ENCODE measurements around the gene ABCF3. TPM values are rescaled to one million over a fixed set of nuclear protein-coding genes. Genes with fewer than 3 reads are reported as not detected.

ABCF3 gene
- total and polyA plus RNA-seq, 2 donors (not counting 3 experiments of a cell fraction or from before 2014, with no cell fraction given): 68.8 to 73.4 TPM

DNA sequence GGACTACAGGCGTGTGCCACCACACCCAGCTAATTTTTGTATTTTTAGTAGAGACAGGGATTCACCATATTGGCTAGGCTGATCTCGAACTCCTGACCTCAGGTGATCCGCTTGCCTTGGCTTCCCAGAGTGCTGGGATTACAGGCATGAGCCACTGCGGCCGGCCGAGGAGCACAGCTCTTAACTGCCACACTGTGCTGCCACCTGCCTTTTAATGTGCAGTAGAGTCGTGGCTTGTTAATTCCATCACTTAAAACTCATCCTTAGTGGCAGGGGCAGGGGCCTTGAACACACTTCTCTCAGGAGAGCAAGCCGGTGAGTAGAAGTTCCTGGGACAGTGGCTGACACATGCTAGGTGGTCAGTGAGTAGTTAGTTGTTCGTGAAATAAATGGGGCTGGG, 12.5 kb downstream of the ABCF3 start:
- BruUV-seq (replicated peaks): no TSS peak
- no peaks in the 10 kb centered on the region for H3K4me1 ChIP-seq (ENCODE audit: control insufficient read depth, extremely low read depth, insufficient read depth, low read length)
- H3K9ac ChIP-seq (replicated peaks; ENCODE audit: extremely low read depth, insufficient read depth, low read length): no peak overlapping the region
- no peaks in the 10 kb centered on the region for H3K9me1 ChIP-seq (replicated peaks; ENCODE audit: control insufficient read depth, extremely low read depth, insufficient read depth, low read length)
- H4K20me1 ChIP-seq (replicated peaks; ENCODE audit: control insufficient read depth, extremely low read depth, insufficient read depth, low read length): no peaks in the 10 kb centered on the region
- H3K27ac ChIP-seq (ENCODE audit: insufficient read depth, low read depth, low read length): no peak overlapping the region
- peaks cover 0 to 3% of the 10 kb centered on the region in 2 experiments for H3K27me3 ChIP-seq (ENCODE audit: control insufficient read depth in 2 of 2, insufficient read depth in 2 of 2, low read length in 2 of 2)
- H3K4me3 ChIP-seq (replicated peaks in 1 of 3; ENCODE audit: insufficient read depth in 1 of 3, low read depth in 1 of 3, low read length in 3 of 3): no peak overlapping the region
- TF ChIP-seq MYC (IDR thresholded peaks at IDR 0.05; ENCODE audit: low read depth, low read length) (no peak), POLR2A (IDR thresholded peaks at IDR 0.05; ENCODE audit: low read depth, low read length) (no peak), FOS (IDR thresholded peaks at IDR 0.05; ENCODE audit: borderline replicate concordance, insufficient read depth, low read length) (no peak), JUN (IDR thresholded peaks at IDR 0.05; ENCODE audit: borderline replicate concordance, insufficient read depth, insufficient read length, low read depth) (no peak), EZH2 (IDR thresholded peaks at IDR 0.05; ENCODE audit: borderline replicate concordance, low read depth, low read length, severe bottlenecking) (no peak), GATA2 (IDR thresholded peaks at IDR 0.05; ENCODE audit: insufficient read depth, insufficient read length, low read depth, low read length) (no peak), POLR2AphosphoS5 (IDR thresholded peaks at IDR 0.05; ENCODE audit: insufficient read depth, low read depth, low read length) (no peak)
- TF ChIP-seq, protein P1, sequence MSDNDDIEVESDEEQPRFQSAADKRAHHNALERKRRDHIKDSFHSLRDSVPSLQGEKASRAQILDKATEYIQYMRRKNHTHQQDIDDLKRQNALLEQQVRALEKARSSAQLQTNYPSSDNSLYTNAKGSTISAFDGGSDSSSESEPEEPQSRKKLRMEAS (IDR thresholded peaks at IDR 0.05; ENCODE audit: insufficient read depth, insufficient read length): no peak
- TF ChIP-seq, protein P2, sequence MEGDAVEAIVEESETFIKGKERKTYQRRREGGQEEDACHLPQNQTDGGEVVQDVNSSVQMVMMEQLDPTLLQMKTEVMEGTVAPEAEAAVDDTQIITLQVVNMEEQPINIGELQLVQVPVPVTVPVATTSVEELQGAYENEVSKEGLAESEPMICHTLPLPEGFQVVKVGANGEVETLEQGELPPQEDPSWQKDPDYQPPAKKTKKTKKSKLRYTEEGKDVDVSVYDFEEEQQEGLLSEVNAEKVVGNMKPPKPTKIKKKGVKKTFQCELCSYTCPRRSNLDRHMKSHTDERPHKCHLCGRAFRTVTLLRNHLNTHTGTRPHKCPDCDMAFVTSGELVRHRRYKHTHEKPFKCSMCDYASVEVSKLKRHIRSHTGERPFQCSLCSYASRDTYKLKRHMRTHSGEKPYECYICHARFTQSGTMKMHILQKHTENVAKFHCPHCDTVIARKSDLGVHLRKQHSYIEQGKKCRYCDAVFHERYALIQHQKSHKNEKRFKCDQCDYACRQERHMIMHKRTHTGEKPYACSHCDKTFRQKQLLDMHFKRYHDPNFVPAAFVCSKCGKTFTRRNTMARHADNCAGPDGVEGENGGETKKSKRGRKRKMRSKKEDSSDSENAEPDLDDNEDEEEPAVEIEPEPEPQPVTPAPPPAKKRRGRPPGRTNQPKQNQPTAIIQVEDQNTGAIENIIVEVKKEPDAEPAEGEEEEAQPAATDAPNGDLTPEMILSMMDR (IDR thresholded peaks at IDR 0.05; ENCODE audit: extremely low read depth in 1 of 2, insufficient read depth in 1 of 2, low read depth in 1 of 2, low read length in 2 of 2): no peak
- no peak overlapping the region for H3K4me2 ChIP-seq (ENCODE audit: insufficient read depth, low read length)
- POLR2A ChIA-PET: no interaction called here
- CTCF ChIA-PET: no interaction called here
- no peak overlapping the region for H2AFZ ChIP-seq (ENCODE audit: low read depth, low read length)
- intact Hi-C loops (cut with micrococcal nuclease) (no loop called here), dilution Hi-C loops (cut with MboI; ENCODE audit: extremely low pct_ligation_motif_present, low sequenced_read_pairs) (no loop called here)
- peaks cover 0 to 8% of the 10 kb centered on the region in 2 experiments for H3K36me3 ChIP-seq (ENCODE audit: control insufficient read depth in 2 of 2, extremely low read depth in 1 of 2, insufficient read depth in 2 of 2, low read length in 2 of 2)
- no peaks in the 10 kb centered on the region for H3K79me2 ChIP-seq (ENCODE audit: control insufficient read depth, insufficient read depth, low read length)
- DNase-seq (ENCODE audit: low read depth, low spot score): no peak
- FAIRE-seq: no peak
- H3K9me3 ChIP-seq (replicated peaks; ENCODE audit: control insufficient read depth, insufficient read depth, low read length): no peaks in the 10 kb centered on the region
